ENCODE results near the gene LCN6. TPM values are rescaled to one million over a fixed set of nuclear protein-coding genes. Genes with fewer than 3 reads are reported as not detected.
A peak's percentile ranks its signal among the peaks of the same experiment; 100 is the strongest.

LCN6 gene
- total and polyA plus RNA-seq, 9 of the 15 experiments (the other 6 are each of a cell fraction or from before 2014, with no cell fraction given): 0.10 to 0.45 (median 0.37) TPM; not detected in 5

DNA sequence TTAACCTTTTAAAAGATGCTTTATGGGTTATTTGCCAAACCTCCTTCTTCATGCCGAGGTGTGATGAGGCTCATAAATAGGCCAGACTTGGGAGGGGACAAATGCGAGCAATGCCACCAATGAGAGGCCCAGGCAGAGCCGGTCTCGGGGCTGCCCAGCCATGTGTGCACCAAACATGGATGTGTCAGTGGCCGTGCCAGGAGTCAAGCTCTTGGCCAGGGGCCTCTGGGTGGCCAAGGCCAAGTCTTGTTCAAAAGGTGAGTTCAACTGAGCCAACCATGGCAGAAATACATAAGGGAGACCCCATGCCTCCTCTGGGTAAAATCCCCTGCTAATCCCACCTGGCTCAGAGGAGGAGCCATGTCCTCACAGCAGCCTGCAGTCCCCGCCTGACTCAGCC, 26.9 kb upstream of the LCN6 start:
- Histone ChIP-seq H4K20me1 (replicated peaks; ENCODE audit: control insufficient read depth, insufficient read depth, low read length) (no peaks in the 10 kb centered on the region), H3K4me2 (ENCODE audit: insufficient read depth, low read length) (no peak overlapping the region), H3K79me2 (ENCODE audit: control insufficient read depth, insufficient read depth, low read length) (no peaks in the 10 kb centered on the region), H3K4me3 (no peak overlapping the region), H3K36me3 (ENCODE audit: control insufficient read depth, insufficient read depth, low read length) (no peaks in the 10 kb centered on the region), H3K9ac (ENCODE audit: insufficient read depth in 1 of 2, low read depth in 2 of 2, low read length in 2 of 2) (no peak overlapping the region), H3K27ac (ENCODE audit: extremely low read depth, low read depth, low read length) (no peak overlapping the region), H3K9me1 (ENCODE audit: control insufficient read depth, insufficient read depth, low read length) (no peaks in the 10 kb centered on the region), H3K9me3 (replicated peaks; ENCODE audit: control insufficient read depth, insufficient read depth, low read depth, low read length) (peaks cover 11% of the 10 kb centered on the region), H3K4me1 (replicated peaks in 1 of 2; ENCODE audit: control insufficient read depth in 2 of 2, insufficient read depth in 2 of 2, low read length in 2 of 2) (peaks cover 5 to 7% of the 10 kb centered on the region in 2 experiments; a peak in 3 of 5 replicates), H2AFZ (ENCODE audit: low read depth, low read length) (no peak overlapping the region), H3K27me3 (ENCODE audit: control insufficient read depth in 2 of 2, insufficient read depth in 2 of 2, low read length in 2 of 2) (no peaks in the 10 kb centered on the region)
- ChIA-PET CTCF (ENCODE audit: low intra/inter-chr PET ratio) (interaction anchor here (0.6 kb wide), 1 partner anchor 861 kb away, joined by 8 read pairs; no protein-coding TSS in a partner anchor), POLR2A (interaction anchor here (1.4 kb wide), 1 partner anchor 9 kb away, joined by 3 read pairs; no protein-coding TSS in a partner anchor)
- no peak for FAIRE-seq
- intact Hi-C loops (cut with micrococcal nuclease) (no loop called here), in situ Hi-C loops (cut with MboI) (loop anchor here (25.0 kb wide), 1 partner anchor 462 kb away; the partner anchor contains the start of genes CYSRT1, RNF224, SLC34A3 and TUBB4B)
- 52% methylated on average over 6 of the region's 6 CpGs for WGBS (ENCODE audit: insufficient coverage, low coverage, missing lambda C conversion rate)
- no peak for DNase-seq (ENCODE audit: extremely low read depth in 1 of 4, low spot score in 3 of 4)
- ATAC-seq: no peak
- BruUV-seq (replicated peaks): no TSS peak
- no peak for TF ChIP-seq ZNF696 (CRISPR knock-in tag; conservative IDR thresholded peaks at IDR 0.05)
- TF ChIP-seq GABPA (tag; conservative IDR thresholded peaks at IDR 0.05; ENCODE audit: low read depth): no peak
- TF ChIP-seq ESRRB (CRISPR knock-in tag; IDR thresholded peaks at IDR 0.05; ENCODE audit: borderline replicate concordance): no peak
- no peak for TF ChIP-seq CSDE1 (IDR thresholded peaks at IDR 0.05)

DNA sequence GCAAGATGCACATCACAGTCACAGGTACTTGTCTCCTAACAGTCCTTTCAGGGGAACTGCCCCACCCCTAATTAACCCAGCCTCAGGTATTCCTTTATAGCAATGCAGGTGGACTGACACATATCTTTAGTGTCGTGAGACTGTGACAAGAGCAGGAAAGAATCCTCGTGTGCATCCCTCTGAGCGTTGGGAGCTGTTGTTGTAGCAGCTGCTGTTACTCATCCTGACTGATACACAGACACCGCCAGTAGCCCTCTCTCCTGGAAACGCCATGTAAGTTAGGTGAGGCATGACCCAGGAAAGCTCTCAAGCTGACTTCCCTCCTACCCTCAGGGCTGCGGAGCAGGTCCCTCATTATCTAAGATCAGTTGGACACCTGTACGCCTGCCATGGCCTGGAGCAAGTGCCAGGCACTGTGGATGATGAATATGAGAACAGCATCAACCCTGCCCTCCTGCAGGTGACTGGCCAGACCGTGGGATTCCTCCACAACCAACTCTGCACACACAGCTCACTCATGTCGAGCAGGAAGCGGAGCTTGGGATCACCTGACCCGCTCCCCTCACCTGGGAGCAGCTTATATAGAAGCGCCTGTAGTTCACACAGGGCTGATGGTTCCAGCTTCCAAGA, 26.2 kb upstream of the LCN6 start:
- ATAC-seq: no peak
- Histone ChIP-seq H3K9ac (ENCODE audit: insufficient read depth in 1 of 2, low read depth in 2 of 2, low read length in 2 of 2) (no peak overlapping the region), H2AFZ (ENCODE audit: low read depth, low read length) (no peak overlapping the region)

More for the DNA sequence above, 26.2 kb upstream of the LCN6 start:
- H3K9me1 ChIP-seq (ENCODE audit: control insufficient read depth, insufficient read depth, low read length): no peaks in the 10 kb centered on the region
- intact Hi-C loops (cut with micrococcal nuclease): no loop called here
- CTCF ChIA-PET (ENCODE audit: low intra/inter-chr PET ratio): interaction anchor here (0.6 kb wide), 1 partner anchor 862 kb away, joined by 8 read pairs; no protein-coding TSS in a partner anchor
- no peak overlapping the region for H3K27ac ChIP-seq (ENCODE audit: extremely low read depth, low read depth, low read length)
- H3K4me2 ChIP-seq (ENCODE audit: insufficient read depth, low read length): no peak overlapping the region
- TF ChIP-seq TAL1 (IDR thresholded peaks at IDR 0.05) (no peak), ZNF12 (CRISPR knock-in tag; IDR thresholded peaks at IDR 0.05) (peak; percentile 99)
- in situ Hi-C loops (cut with MboI): loop anchor here (5.0 to 25.0 kb wide), 2 partner anchors 263 to 463 kb away; partner anchors contain the start of genes CYSRT1, RNF224, SLC34A3 and TUBB4B
- FAIRE-seq (no peak), DNase-seq (ENCODE audit: extremely low read depth in 1 of 4, low spot score in 3 of 4) (no peak)
- peaks cover 0 to 4% of the 10 kb centered on the region in 2 experiments; a peak in 3 of 5 replicates for H3K4me1 ChIP-seq (replicated peaks in 1 of 2; ENCODE audit: control insufficient read depth in 2 of 2, insufficient read depth in 2 of 2, low read length in 2 of 2)
- BruUV-seq (replicated peaks): no TSS peak
- H3K36me3 ChIP-seq (ENCODE audit: control insufficient read depth, insufficient read depth, low read length): no peaks in the 10 kb centered on the region
- POLR2A ChIA-PET: interaction anchor here (0.5 to 1.4 kb wide), 2 partner anchors 8 to 13 kb away, joined by 3 read pairs; no protein-coding TSS in a partner anchor
- no peaks in the 10 kb centered on the region for H4K20me1 ChIP-seq (replicated peaks; ENCODE audit: control insufficient read depth, insufficient read depth, low read length)
- 63% methylated on average over 12 of the region's 12 CpGs for WGBS (ENCODE audit: insufficient coverage, low coverage, missing lambda C conversion rate)
- H3K79me2 ChIP-seq (ENCODE audit: control insufficient read depth, insufficient read depth, low read length): no peaks in the 10 kb centered on the region
- no peak overlapping the region for H3K4me3 ChIP-seq
- H3K27me3 ChIP-seq (ENCODE audit: control insufficient read depth in 2 of 2, insufficient read depth in 2 of 2, low read length in 2 of 2): no peaks in the 10 kb centered on the region
- peaks cover 11% of the 10 kb centered on the region for H3K9me3 ChIP-seq (replicated peaks; ENCODE audit: control insufficient read depth, insufficient read depth, low read depth, low read length)

Measured in K562 (cell line).